Fibroblast of the aortic adventitia (primary cell): ENCODE data around the gene MARCHF10. TPM values are rescaled to one million over a fixed set of nuclear protein-coding genes. Genes with fewer than 3 reads are reported as not detected.
"Not testable (repeated sequence)": the region's sequence is repeated elsewhere in the genome, so short reads cannot be mapped to it uniquely, and the experiment has no call there.

Experiments used
- DNase-seq: peaks from one replicate; pipeline ENCODE4 v3.0.0-alpha.2; 2010; ENCODE audit warnings: low read depth
- H3K4me3 ChIP-seq: 2 replicates; pipeline ENCODE4 v1.5.1; 2011; ENCODE audit warnings: low read depth, mild to moderate bottlenecking, control low read depth, low read length, moderate library complexity
- CTCF ChIP-seq: IDR thresholded peaks from 2 replicates; pipeline ENCODE4 v1.5.1; 2011; ENCODE audit warnings: mild to moderate bottlenecking, low read length, control low read depth, inconsistent platforms; ENCODE audit not compliant: insufficient read depth
- total RNA-seq: library from RNA; depleted of rRNA; stranded (reverse); fragments of >200 nt; gene quantifications from 2 replicates; pipeline ENCODE4 v1.2.3, GENCODE V29; 2012; ENCODE audit warnings: low replicate concordance

MARCHF10 gene
- total RNA-seq, 1 donor = 0.09 TPM

DNA sequence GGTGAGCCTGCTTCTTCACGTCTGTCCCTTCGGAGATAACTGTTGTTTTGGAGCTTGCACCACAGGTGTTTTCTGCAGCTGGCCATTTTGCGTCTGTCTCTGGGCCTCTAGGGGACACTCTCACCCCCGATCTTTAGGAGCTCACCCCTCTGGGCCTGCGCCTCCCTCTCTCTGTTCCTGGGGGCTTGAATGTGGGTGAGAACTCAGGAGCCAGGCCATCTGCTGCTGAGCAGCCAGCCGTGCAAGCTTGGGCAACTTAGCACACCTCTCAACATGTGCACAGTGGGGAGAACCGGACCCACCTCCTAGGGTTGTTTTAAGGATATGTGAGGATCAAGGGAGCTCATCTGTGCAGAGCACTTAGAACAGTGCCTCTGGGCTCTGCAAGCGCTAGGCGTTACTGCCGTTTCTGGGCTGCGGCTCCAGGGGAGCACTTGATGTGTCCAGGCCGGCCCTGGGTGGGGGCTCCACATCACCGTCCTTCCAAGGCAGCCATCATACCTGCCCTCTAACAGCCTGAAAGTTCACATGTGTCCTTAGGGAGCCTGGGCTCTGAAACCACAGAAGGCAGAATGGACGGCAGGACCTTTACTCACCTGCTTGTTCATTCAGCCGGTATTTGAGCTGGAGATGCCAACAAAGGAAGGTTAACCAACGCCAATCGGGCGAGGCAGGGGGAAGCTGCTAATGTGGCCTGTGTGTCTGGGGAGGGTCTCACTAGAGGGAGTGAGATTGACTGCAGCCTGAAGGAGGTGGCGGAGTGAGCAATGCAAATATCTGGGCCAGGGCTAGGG lies 114.3 kb downstream of the MARCHF10 start:
- no peak for TF ChIP-seq CTCF
- DNase-seq = no peak
- no peak overlapping the region for H3K4me3 ChIP-seq

- peak; percentile 68 for TF ChIP-seq CTCF
- DNase-seq = peak; percentile 31
These were observed 115.2 kb downstream of the MARCHF10 start for GRCh38 chr17:62692721-62693431.

DNA sequence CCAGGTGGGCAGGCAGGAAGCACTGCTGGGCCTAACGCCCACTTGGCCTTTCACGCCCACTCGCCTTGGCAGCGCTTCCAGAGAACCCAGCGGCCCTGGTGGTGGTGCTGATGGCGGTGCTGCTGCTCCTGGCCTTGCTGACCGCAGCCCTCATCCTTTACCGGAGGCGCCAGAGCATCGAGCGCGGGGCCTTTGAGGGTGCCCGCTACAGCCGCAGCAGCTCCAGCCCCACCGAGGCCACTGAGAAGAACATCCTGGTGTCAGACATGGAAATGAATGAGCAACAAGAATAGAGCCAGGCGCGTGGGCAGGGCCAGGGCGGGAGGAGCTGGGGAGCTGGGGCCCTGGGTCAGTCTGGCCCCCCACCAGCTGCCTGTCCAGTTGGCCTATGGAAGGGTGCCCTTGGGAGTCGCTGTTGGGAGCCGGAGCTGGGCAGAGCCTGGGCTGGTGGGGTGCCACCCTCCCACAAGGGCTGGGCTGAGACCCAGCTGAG lies 115.9 kb downstream of the MARCHF10 start:
- H3K4me3 ChIP-seq = no peak overlapping the region
- no peak for TF ChIP-seq CTCF
- DNase-seq = no peak

More at GRCh38 chr17:62692721-62693431, 115.2 kb downstream of the MARCHF10 start:
- no peak overlapping the region for H3K4me3 ChIP-seq

DNA sequence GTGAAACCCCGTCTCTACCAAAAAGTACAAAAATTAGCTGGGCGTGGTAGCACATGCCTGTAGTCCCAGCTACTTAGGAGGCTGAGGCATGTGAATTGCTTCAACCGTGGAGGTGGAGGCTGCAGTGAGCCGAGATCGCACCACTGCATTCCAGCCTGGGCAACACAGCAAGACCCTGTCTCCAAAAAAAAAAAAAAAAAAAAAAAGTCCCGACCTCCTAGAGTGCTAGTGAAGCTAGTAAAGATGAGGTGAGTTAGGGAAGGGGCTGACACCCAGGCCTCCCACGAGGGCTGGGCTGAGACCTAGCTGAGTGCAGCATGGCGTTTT lies 116.6 kb downstream of the MARCHF10 start:
- not testable (repeated sequence) for DNase-seq, H3K4me3 ChIP-seq

GRCh38 chr17:62690168-62690897 lies 117.8 kb downstream of the MARCHF10 start:
- DNase-seq = no peak

GRCh38 chr17:62689441-62690167 lies 118.5 kb downstream of the MARCHF10 start:
- no peak overlapping the region for H3K4me3 ChIP-seq
- no peak for TF ChIP-seq CTCF
- no peak for DNase-seq

More at GRCh38 chr17:62690168-62690897, 117.8 kb downstream of the MARCHF10 start:
- no peak overlapping the region for H3K4me3 ChIP-seq
- TF ChIP-seq CTCF = no peak
